Measurements from ENCODE around the gene RIT2.

RIT2 gene

GRCh38 chr18:43115076-43115921 is at the start of gene RIT2:
RIT2 (minus strand) TSS chr18:43115685.
- no peak for DNase-seq (ENCODE audit: low read depth)

- no peak for DNase-seq (ENCODE audit: low read depth)
These were observed 46.0 kb upstream of the RIT2 start for GRCh38 chr18:43161528-43161927.

GRCh38 chr18:43160509-43160908 is 45.0 kb upstream of the RIT2 start:
- no peak for DNase-seq (ENCODE audit: low read depth)

GRCh38 chr18:43159926-43160325 is 44.4 kb upstream of the RIT2 start:
- no peak for DNase-seq (ENCODE audit: low read depth)

GRCh38 chr18:43159086-43159770 is 43.7 kb upstream of the RIT2 start:
- no peak for DNase-seq (ENCODE audit: low read depth)

- DNase-seq (ENCODE audit: low read depth) = no peak
These were observed 42.9 kb upstream of the RIT2 start for GRCh38 chr18:43158381-43158780.

GRCh38 chr18:43155842-43156241 is 40.4 kb upstream of the RIT2 start:
- DNase-seq (ENCODE audit: low read depth) = no peak

GRCh38 chr18:43148231-43148630 is 32.7 kb upstream of the RIT2 start:
- no peak for DNase-seq (ENCODE audit: low read depth)

GRCh38 chr18:43141208-43141607 is 25.7 kb upstream of the RIT2 start:
- no peak for DNase-seq (ENCODE audit: low read depth)

GRCh38 chr18:43139288-43139946 is 23.9 kb upstream of the RIT2 start:
- no peak for DNase-seq (ENCODE audit: low read depth)

GRCh38 chr18:43134876-43135275 is 19.4 kb upstream of the RIT2 start:
- no peak for DNase-seq (ENCODE audit: low read depth)

- no peak for DNase-seq (ENCODE audit: low read depth)
These were observed 15.3 kb upstream of the RIT2 start for GRCh38 chr18:43130716-43131260.

- DNase-seq (ENCODE audit: low read depth) = no peak
These were observed 14.6 kb upstream of the RIT2 start for GRCh38 chr18:43129946-43130524.

- no peak for DNase-seq (ENCODE audit: low read depth)
These were observed 10.0 kb upstream of the RIT2 start for GRCh38 chr18:43125471-43125870.

- DNase-seq (ENCODE audit: low read depth) = no peak
These were observed 7.5 kb upstream of the RIT2 start for GRCh38 chr18:43122955-43123354.

- no peak for DNase-seq (ENCODE audit: low read depth)
These were observed 1.3 kb upstream of the RIT2 start for GRCh38 chr18:43116699-43117294.

- no peak for DNase-seq (ENCODE audit: low read depth)
These were observed 2.1 kb downstream of the RIT2 start for GRCh38 chr18:43113220-43113895.

GRCh38 chr18:43108882-43109281 is 6.6 kb downstream of the RIT2 start:
- DNase-seq (ENCODE audit: low read depth) = no peak

GRCh38 chr18:43108469-43108868 is 7.0 kb downstream of the RIT2 start:
- DNase-seq (ENCODE audit: low read depth) = no peak

- DNase-seq (ENCODE audit: low read depth) = no peak
These were observed 21.8 kb downstream of the RIT2 start for GRCh38 chr18:43093646-43094045.

GRCh38 chr18:43092539-43092938 is 22.9 kb downstream of the RIT2 start:
- no peak for DNase-seq (ENCODE audit: low read depth)
